Measurements from ENCODE around the gene KRTAP10-12.

DNA sequence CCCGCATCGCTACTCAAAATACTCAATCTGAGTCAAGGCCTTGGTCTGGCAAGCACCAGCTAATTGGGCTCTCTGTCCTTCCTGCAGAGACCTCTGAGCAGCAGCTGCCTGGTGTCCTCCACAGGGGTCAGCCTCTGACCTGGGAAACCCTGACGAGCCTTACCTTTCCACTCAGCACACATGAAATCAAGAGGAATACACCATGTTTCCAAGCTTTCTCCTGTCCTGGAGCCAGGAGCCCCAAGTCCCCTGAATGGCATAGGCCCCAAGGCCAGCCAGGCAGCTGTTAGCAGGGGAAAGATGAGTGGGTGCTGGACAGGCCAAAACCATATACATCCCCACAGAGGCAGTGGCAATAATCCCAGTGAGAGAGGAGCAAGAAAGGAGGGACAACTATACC, 41.6 kb downstream of the KRTAP10-12 start:
- TF ChIP-seq, protein P1, sequence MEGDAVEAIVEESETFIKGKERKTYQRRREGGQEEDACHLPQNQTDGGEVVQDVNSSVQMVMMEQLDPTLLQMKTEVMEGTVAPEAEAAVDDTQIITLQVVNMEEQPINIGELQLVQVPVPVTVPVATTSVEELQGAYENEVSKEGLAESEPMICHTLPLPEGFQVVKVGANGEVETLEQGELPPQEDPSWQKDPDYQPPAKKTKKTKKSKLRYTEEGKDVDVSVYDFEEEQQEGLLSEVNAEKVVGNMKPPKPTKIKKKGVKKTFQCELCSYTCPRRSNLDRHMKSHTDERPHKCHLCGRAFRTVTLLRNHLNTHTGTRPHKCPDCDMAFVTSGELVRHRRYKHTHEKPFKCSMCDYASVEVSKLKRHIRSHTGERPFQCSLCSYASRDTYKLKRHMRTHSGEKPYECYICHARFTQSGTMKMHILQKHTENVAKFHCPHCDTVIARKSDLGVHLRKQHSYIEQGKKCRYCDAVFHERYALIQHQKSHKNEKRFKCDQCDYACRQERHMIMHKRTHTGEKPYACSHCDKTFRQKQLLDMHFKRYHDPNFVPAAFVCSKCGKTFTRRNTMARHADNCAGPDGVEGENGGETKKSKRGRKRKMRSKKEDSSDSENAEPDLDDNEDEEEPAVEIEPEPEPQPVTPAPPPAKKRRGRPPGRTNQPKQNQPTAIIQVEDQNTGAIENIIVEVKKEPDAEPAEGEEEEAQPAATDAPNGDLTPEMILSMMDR (IDR thresholded peaks at IDR 0.05): no peak
- TF ChIP-seq POLR2A (IDR thresholded peaks at IDR 0.05): no peak

Measured in upper lobe of left lung (tissue), 4 donors.